Neural crest cell (in vitro differentiated cells): Measurements from ENCODE around the gene KRTAP22-2. TPM values are rescaled to one million over a fixed set of nuclear protein-coding genes. Genes with fewer than 3 reads are reported as not detected.

ENCODE experiments used
- DNase-seq: peaks from one replicate; pipeline ENCODE4 v3.0.0; 2021; ENCODE audit warnings: low read depth, mixed read lengths, low spot score
- H3K27ac Mint-ChIP-seq: one replicate; pipeline ENCODE4 v1.8.0; 2021; ENCODE audit warnings: mild to moderate bottlenecking, mixed read lengths; ENCODE audit not compliant: unreplicated experiment
- H3K27me3 Mint-ChIP-seq: 2 replicates; pipeline ENCODE4 v1.8.0; 2021; ENCODE audit warnings: low read depth, mild to moderate bottlenecking, mixed read lengths
- H3K36me3 Mint-ChIP-seq: 2 replicates; pipeline ENCODE4 v1.8.0; 2021; ENCODE audit warnings: low read depth, mild to moderate bottlenecking, mixed read lengths
- H3K4me1 Mint-ChIP-seq: 2 replicates; pipeline ENCODE4 v1.8.0; 2021; ENCODE audit warnings: mixed read lengths
- H3K4me3 Mint-ChIP-seq: one replicate; pipeline ENCODE4 v1.8.0; 2021; ENCODE audit warnings: mild to moderate bottlenecking, mixed read lengths
- H3K9me3 Mint-ChIP-seq: 2 replicates; pipeline ENCODE4 v1.8.0; 2021; ENCODE audit warnings: mixed read lengths
- CTCF ChIP-seq: fragments of 200-600 bp; sonication (generic); conservative IDR thresholded peaks from 2 replicates; pipeline ENCODE4 v1.5.0; 2021; ENCODE audit warnings: antibody characterized with exemption, mild to moderate bottlenecking
- total RNA-seq: library from RNA; stranded (reverse); gene quantifications from 2 replicates; pipeline ENCODE4 v1.2.1, GENCODE V29; 2021

Gene KRTAP22-2
- total RNA-seq, 1 donor from 2014 or later, result not detected

- Mint-ChIP-seq H3K36me3 (peaks cover 3% of the 10 kb centered on the region), H3K4me1 (no peaks in the 10 kb centered on the region), H3K27ac (no peak within 1 kb of the TSS), H3K4me3 (no peak within 1 kb of the TSS), H3K27me3 (no peaks in the 10 kb centered on the region), H3K9me3 (peaks cover 19% of the 10 kb centered on the region)
- DNase-seq, result no peak
- TF ChIP-seq CTCF, result no peak
These were observed 8.6 kb upstream of the KRTAP22-2 start, which contains the start of gene KRTAP6-2 for GRCh38 chr21:30598802-30599201. Gene KRTAP6-2, minus strand, starts transcription at chr21:30598902. Its CDS starts 28 bp downstream, at chr21:30598874.

GRCh38 chr21:30592140-30592539 is 1.9 kb upstream of the KRTAP22-2 start, which contains the start of gene KRTAP6-3:
Gene KRTAP6-3, plus strand, starts transcription at chr21:30592440. Its CDS starts 6 bp downstream, at chr21:30592446.
- Mint-ChIP-seq H3K9me3 (peaks cover 10% of the 10 kb centered on the region), H3K4me3 (no peak within 1 kb of the TSS), H3K27me3 (no peaks in the 10 kb centered on the region), H3K27ac (no peak within 1 kb of the TSS), H3K4me1 (no peaks in the 10 kb centered on the region), H3K36me3 (no peaks in the 10 kb centered on the region)
- DNase-seq, result no peak
- TF ChIP-seq CTCF, result no peak

- H3K4me1 Mint-ChIP-seq, result peaks cover 9% of the 10 kb centered on the region
- no peak for TF ChIP-seq CTCF
These were observed 7.3 kb downstream of the KRTAP22-2 start for GRCh38 chr21:30582870-30583269.

GRCh38 chr21:30580132-30580531 is 10.1 kb downstream of the KRTAP22-2 start:
- no peak overlapping the region for H3K27ac Mint-ChIP-seq

More at GRCh38 chr21:30582870-30583269, 7.3 kb downstream of the KRTAP22-2 start:
- Mint-ChIP-seq H3K27me3 (no peaks in the 10 kb centered on the region), H3K36me3 (no peaks in the 10 kb centered on the region), H3K27ac (no peak overlapping the region), H3K4me3 (no peak overlapping the region), H3K9me3 (peaks cover 6% of the 10 kb centered on the region)
- DNase-seq, result no peak

GRCh38 chr21:30579346-30579745 is 10.9 kb downstream of the KRTAP22-2 start:
- Mint-ChIP-seq H3K9me3 (no peaks in the 10 kb centered on the region), H3K27me3 (no peaks in the 10 kb centered on the region), H3K4me3 (no peak overlapping the region), H3K4me1 (peaks cover 9% of the 10 kb centered on the region), H3K27ac (no peak overlapping the region), H3K36me3 (no peaks in the 10 kb centered on the region)
- DNase-seq, result no peak
- TF ChIP-seq CTCF, result no peak

More at GRCh38 chr21:30580132-30580531, 10.1 kb downstream of the KRTAP22-2 start:
- Mint-ChIP-seq H3K9me3 (peaks cover 3% of the 10 kb centered on the region), H3K36me3 (no peaks in the 10 kb centered on the region), H3K4me3 (no peak overlapping the region), H3K27me3 (no peaks in the 10 kb centered on the region), H3K4me1 (peaks cover 9% of the 10 kb centered on the region)
- DNase-seq, result no peak
- TF ChIP-seq CTCF, result no peak

- Mint-ChIP-seq H3K36me3 (no peaks in the 10 kb centered on the region), H3K27me3 (no peaks in the 10 kb centered on the region), H3K27ac (no peak overlapping the region), H3K9me3 (peaks cover 6% of the 10 kb centered on the region), H3K4me3 (no peak overlapping the region), H3K4me1 (no peaks in the 10 kb centered on the region)
- no peak for DNase-seq
- TF ChIP-seq CTCF, result no peak
These were observed 12.4 kb downstream of the KRTAP22-2 start for GRCh38 chr21:30577766-30578165.
